Epithelial cell of proximal tubule (primary cell): Measurements from ENCODE around the gene SOBP. TPM values are rescaled to one million over a fixed set of nuclear protein-coding genes. Genes with fewer than 3 reads are reported as not detected.

Experiments
- DNase-seq: peaks from one replicate; pipeline ENCODE4 v3.0.0-alpha.2; 2011; ENCODE audit warnings: low read depth
- H3K4me3 ChIP-seq: 2 replicates; pipeline ENCODE4 v1.5.1; 2011; ENCODE audit warnings: low read depth, mild to moderate bottlenecking, low read length
- total RNA-seq: library from RNA; depleted of rRNA; stranded (reverse); fragments of >200 nt; gene quantifications from 2 replicates; pipeline ENCODE4 v1.2.3, GENCODE V29; 2015
- TF ChIP-seq, protein P1 (sequence below): conservative IDR thresholded peaks from 2 replicates; pipeline ENCODE4 v1.5.1; 2012; ENCODE audit warnings: low read depth, mild to moderate bottlenecking, low read length

SOBP gene
- total RNA-seq, 1 donor from 2014 or later = 2.5 TPM

DNA sequence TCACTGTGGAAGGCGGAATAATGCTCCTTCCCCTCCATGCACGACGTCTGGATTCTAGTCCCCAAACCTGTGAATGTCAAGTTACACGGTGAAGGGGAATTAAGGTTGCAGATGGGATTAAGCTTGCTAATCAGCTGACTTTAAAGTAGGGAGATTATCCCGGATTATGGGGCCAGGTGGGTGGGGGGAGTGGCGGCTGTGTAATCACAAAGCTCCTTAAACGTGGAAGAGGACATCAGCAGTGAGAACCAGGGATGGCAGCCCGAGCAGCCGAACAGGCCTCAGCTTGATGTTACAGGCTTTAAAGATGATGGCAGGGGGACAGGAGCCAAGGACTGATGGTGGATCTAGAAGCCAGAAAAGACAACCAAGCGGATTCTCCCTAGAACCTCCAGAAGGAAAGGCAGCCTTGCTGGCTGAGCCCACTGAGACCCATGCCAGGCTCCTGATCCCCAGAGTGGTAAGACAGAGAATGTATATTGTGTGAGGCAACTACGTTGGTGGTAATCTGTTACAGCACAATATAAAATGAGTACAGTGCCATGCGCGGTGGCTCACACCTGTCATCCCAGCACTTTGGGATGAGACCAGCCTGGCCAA lies 216.7 kb downstream of the SOBP start:
- TF ChIP-seq, protein P1, sequence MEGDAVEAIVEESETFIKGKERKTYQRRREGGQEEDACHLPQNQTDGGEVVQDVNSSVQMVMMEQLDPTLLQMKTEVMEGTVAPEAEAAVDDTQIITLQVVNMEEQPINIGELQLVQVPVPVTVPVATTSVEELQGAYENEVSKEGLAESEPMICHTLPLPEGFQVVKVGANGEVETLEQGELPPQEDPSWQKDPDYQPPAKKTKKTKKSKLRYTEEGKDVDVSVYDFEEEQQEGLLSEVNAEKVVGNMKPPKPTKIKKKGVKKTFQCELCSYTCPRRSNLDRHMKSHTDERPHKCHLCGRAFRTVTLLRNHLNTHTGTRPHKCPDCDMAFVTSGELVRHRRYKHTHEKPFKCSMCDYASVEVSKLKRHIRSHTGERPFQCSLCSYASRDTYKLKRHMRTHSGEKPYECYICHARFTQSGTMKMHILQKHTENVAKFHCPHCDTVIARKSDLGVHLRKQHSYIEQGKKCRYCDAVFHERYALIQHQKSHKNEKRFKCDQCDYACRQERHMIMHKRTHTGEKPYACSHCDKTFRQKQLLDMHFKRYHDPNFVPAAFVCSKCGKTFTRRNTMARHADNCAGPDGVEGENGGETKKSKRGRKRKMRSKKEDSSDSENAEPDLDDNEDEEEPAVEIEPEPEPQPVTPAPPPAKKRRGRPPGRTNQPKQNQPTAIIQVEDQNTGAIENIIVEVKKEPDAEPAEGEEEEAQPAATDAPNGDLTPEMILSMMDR = no peak
- DNase-seq = no peak
- H3K4me3 ChIP-seq = no peak overlapping the region

- no peak overlapping the region for H3K4me3 ChIP-seq
- TF ChIP-seq, protein P1 = no peak
- no peak for DNase-seq
These were observed 217.7 kb downstream of the SOBP start for GRCh38 chr6:107707346-107708275.

DNA sequence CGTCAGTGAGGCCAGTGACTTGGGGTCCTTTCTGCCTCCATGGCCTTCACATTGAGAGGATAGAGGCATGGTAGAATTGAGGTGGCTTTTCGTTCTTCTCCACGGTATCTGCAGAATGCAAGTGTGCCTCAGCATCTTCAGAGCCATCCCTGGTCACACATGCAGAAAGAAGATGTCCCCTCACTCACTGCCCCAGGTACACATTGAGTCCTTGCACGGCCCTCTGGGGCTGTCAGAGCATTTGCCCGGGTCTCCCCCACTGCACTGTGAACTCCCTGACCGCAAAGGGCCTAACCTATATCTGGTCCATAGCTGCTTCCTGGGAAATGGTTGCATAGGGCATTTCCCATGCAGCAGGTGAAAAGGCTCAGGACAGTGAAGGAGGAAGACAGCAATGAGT lies 218.5 kb downstream of the SOBP start:
- DNase-seq = no peak
- TF ChIP-seq, protein P1 = no peak
- H3K4me3 ChIP-seq = no peak overlapping the region

DNA sequence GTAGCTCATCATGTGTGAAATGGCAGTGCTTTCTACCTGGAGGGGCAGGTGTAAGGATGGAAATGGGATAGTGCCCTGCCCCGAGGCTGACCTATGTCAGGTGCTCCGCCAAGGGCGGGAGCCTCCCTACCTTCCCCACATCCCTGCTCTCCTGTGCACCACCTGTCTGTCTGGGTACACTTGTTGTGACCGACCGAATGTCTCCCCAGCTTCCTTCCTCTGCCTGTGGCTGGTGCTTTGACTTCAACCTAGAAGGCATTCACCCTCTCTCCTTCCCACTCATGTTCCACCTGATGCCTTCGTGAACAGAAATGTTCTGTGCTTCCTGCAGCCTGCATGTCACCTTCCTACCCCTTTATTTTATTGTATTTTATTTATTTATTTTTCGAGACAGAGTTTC lies 219.4 kb downstream of the SOBP start:
- TF ChIP-seq, protein P1 = no peak
- DNase-seq = no peak

More for the DNA sequence above, 219.4 kb downstream of the SOBP start:
- H3K4me3 ChIP-seq = no peak overlapping the region

Other genes starting within 250 kb of the SOBP start
- 6.9 and 7.4 TPM in 2 replicates for gene PDSS2, start 30.6 kb upstream of the SOBP start, total RNA-seq